Sigmoid colon (tissue), 7 donors: ENCODE measurements around the gene LAG3. TPM values are rescaled to one million over a fixed set of nuclear protein-coding genes. Genes with fewer than 3 reads are reported as not detected.

Experiments
- DNase-seq: peaks from one replicate; pipeline ENCODE4 v3.0.0-alpha.2; 2019
- H3K27ac ChIP-seq, 4 donors: fragments of 200-600 bp; sonication (generic); one replicate each; pipeline ENCODE4 v1.5.1; 2016 to 2019; ENCODE audit warnings: mild to moderate bottlenecking in 1 of 4
- H3K27me3 ChIP-seq, 3 donors: fragments of 200-600 bp; sonication (generic); one replicate each; pipeline ENCODE4 v1.5.1; 2019; ENCODE audit warnings: mild to moderate bottlenecking in 1 of 3
- H3K36me3 ChIP-seq, 4 donors: fragments of 200-600 bp; sonication (generic); one replicate each; pipeline ENCODE4 v1.5.1; 2016 to 2019
- H3K4me1 ChIP-seq, 4 donors: fragments of 200-600 bp; sonication (generic); one replicate each; pipeline ENCODE4 v1.5.1; 2017 to 2019
- H3K4me3 ChIP-seq, 4 donors: fragments of 200-600 bp; sonication (generic); one replicate each; pipeline ENCODE4 v1.5.1; 2017 to 2019; ENCODE audit warnings: mild to moderate bottlenecking in 2 of 4, moderate library complexity in 1 of 4
- H3K9me3 ChIP-seq, 4 donors: fragments of 200-600 bp in 3 of 4; sonication (generic) in 3 of 4; one replicate each; pipeline versions ENCODE4 v1.5.1 to v1.6.1; 2013 to 2019
- EP300 ChIP-seq, 4 donors: sonication (generic); formaldehyde crosslinking; IDR thresholded peaks; one replicate each; pipeline ENCODE4 v1.6.1; 2017; ENCODE audit warnings: antibody characterized with exemption in 4 of 4
- POLR2A ChIP-seq, 2 donors: fragments of 450-650 bp; IDR thresholded peaks; one replicate each; pipeline ENCODE4 v1.6.1; 2016; ENCODE audit warnings: antibody characterized with exemption in 2 of 2, mild to moderate bottlenecking in 2 of 2, moderate library complexity in 2 of 2
- POLR2AphosphoS5 ChIP-seq, 4 donors: sonication (generic); formaldehyde crosslinking; IDR thresholded peaks; one replicate each; pipeline ENCODE4 v1.6.1; 2017; ENCODE audit warnings: antibody characterized with exemption in 4 of 4
- WGBS, 2 donors: extraction: QIAGEN DNeasy Blood & Tissue Kit; methylation state at CpG; one replicate each; pipeline ENCODE4 v1.1.7; 2013; 5-methylcytosine and 5-hydroxymethylcytosine counted together
- intact Hi-C: fragments of 100-400 bp; cut with DNase I; formaldehyde crosslinking; loops from one replicate; pipeline ENCODE4 v1.15.1; 2023
- polyA plus RNA-seq, 3 donors: library from polyadenylated mRNA; stranded (reverse); fragments of 200-250 nt; gene quantifications; one replicate each; pipeline ENCODE4 v1.2.3, GENCODE V29; 2013
- total RNA-seq, 4 donors: library from RNA; depleted of rRNA; stranded (reverse); fragments of >200 nt; gene quantifications; one replicate each; pipeline ENCODE4 v1.1.0, GENCODE V29; 2016
- TF ChIP-seq, protein P1 (sequence below), 4 experiments: fragments of 450-650 bp in 3 of 4; fragments of 200-600 bp in 1 of 4; IDR thresholded peaks; one replicate each; pipeline ENCODE4 v1.5.1; 2016 to 2019; ENCODE audit warnings: antibody characterized with exemption in 4 of 4, mild to moderate bottlenecking in 3 of 4, moderate library complexity in 2 of 4
- donor health status: healthy with polysubstance abuse.
- donor health status: Bipolar disorder and iron deficiency.
- donor health status: healthy.

The LAG3 gene
- total and polyA plus RNA-seq, 7 donors: 0.60 to 6.9 (median 2.7) TPM

DNA sequence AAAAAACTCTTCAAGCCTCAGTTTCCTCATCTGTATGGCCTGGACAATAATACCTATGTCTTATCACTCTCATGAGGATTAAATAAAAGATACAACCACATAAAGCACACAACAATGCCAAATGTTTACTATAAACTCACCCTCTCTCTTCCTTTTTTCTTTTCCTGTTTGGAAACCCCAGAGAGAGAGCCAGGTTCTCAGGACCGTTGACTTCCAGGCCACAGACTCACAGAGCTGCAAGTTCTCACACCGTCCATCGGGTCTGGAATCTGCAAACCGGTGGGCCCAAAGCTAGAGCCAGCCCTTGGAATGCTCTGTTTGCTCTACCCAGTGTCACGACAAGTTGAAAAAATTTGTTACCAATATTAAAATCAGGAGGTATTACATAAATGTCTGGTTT, 12.4 kb downstream of the LAG3 start:
- no peaks in the 10 kb centered on the region for H3K9me3 ChIP-seq
- H3K36me3 ChIP-seq: no peaks in the 10 kb centered on the region
- TF ChIP-seq, protein P1, sequence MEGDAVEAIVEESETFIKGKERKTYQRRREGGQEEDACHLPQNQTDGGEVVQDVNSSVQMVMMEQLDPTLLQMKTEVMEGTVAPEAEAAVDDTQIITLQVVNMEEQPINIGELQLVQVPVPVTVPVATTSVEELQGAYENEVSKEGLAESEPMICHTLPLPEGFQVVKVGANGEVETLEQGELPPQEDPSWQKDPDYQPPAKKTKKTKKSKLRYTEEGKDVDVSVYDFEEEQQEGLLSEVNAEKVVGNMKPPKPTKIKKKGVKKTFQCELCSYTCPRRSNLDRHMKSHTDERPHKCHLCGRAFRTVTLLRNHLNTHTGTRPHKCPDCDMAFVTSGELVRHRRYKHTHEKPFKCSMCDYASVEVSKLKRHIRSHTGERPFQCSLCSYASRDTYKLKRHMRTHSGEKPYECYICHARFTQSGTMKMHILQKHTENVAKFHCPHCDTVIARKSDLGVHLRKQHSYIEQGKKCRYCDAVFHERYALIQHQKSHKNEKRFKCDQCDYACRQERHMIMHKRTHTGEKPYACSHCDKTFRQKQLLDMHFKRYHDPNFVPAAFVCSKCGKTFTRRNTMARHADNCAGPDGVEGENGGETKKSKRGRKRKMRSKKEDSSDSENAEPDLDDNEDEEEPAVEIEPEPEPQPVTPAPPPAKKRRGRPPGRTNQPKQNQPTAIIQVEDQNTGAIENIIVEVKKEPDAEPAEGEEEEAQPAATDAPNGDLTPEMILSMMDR (IDR thresholded peaks at IDR 0.05): no peak
- TF ChIP-seq EP300 (IDR thresholded peaks at IDR 0.05) (no peak), POLR2A (IDR thresholded peaks at IDR 0.05) (no peak), POLR2AphosphoS5 (IDR thresholded peaks at IDR 0.05) (no peak)
- no peaks in the 10 kb centered on the region for H3K27me3 ChIP-seq
- WGBS, 2 donors: 72 to 73% methylated on average over 5 of the region's 5 CpGs
- H3K4me1 ChIP-seq: no peaks in the 10 kb centered on the region
- H3K27ac ChIP-seq: no peak overlapping the region
- H3K4me3 ChIP-seq: no peak overlapping the region
- intact Hi-C loops: no loop called here
- DNase-seq: no peak

DNA sequence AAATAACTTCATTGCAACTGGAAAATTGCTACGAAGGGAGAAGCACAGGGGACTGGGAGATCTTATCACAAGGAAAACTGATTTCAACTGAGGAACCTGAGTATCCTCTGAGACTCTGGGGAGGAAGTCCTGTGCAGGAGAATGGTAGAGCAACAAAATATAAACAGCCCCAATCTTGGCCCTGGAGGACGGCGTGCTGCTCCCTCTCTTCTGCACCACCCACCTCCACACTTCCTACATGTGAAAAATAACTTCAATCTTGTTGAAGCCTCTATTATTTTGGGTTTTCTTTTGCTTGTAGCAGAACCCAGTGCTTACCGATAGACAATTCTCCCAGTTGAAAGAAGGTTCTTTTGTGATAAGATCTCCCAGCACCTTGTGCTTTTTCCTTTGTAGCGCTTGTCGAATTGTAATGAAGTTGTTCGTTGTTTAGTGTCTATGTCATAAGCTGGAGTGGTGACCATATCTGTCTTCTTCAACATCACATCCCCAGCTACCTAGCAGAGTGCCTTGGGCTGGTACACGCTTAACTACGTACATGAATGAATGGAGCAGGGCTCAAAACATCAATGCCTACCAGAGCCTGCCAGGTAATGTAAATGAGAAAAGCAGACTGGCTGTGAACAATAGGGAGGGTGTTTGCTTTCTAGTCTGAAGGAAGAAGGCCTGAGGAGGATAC, 14.2 kb downstream of the LAG3 start:
- TF ChIP-seq EP300 (IDR thresholded peaks at IDR 0.05) (no peak), POLR2A (IDR thresholded peaks at IDR 0.05) (no peak), POLR2AphosphoS5 (IDR thresholded peaks at IDR 0.05) (no peak)
- TF ChIP-seq, protein P1 (IDR thresholded peaks at IDR 0.05): no peak
- Histone ChIP-seq H3K27ac (no peak overlapping the region), H3K27me3 (no peaks in the 10 kb centered on the region), H3K4me1 (no peaks in the 10 kb centered on the region), H3K4me3 (no peak overlapping the region), H3K9me3 (no peaks in the 10 kb centered on the region), H3K36me3 (no peaks in the 10 kb centered on the region)
- DNase-seq: no peak
- 62 to 86% methylated on average over 9 of the region's 9 CpGs for WGBS, 2 donors
- intact Hi-C loops: no loop called here

DNA sequence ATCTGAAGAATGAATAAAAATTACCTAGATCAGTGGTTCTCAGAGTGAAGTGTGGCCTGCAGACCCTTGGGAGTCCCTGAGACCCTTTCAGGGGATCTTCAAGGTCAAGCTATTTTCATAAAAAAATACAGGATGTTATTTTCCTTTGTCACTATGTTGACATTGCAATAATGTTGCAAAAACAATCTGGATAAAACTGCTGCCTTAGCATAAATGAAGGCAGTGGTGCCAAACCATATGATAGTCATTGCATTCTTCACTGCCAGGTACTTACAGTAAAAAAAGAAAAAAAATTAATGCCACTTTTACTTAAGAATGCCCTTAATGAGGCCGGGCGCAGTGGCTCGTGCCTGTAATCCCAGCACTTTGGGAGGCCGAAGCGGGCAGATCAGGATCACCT, 15.0 kb downstream of the LAG3 start:
- no peak for DNase-seq
- Histone ChIP-seq H3K27ac (no peak overlapping the region), H3K36me3 (no peaks in the 10 kb centered on the region), H3K9me3 (no peaks in the 10 kb centered on the region), H3K4me1 (no peaks in the 10 kb centered on the region), H3K27me3 (no peaks in the 10 kb centered on the region), H3K4me3 (no peak overlapping the region)
- 96 to 97% methylated on average over 5 of the region's 5 CpGs for WGBS, 2 donors
- intact Hi-C loops: no loop called here
- TF ChIP-seq POLR2A (IDR thresholded peaks at IDR 0.05): no peak
- TF ChIP-seq, protein P1 (IDR thresholded peaks at IDR 0.05): no peak
- TF ChIP-seq EP300 (IDR thresholded peaks at IDR 0.05): no peak
- no peak for TF ChIP-seq POLR2AphosphoS5 (IDR thresholded peaks at IDR 0.05)

DNA sequence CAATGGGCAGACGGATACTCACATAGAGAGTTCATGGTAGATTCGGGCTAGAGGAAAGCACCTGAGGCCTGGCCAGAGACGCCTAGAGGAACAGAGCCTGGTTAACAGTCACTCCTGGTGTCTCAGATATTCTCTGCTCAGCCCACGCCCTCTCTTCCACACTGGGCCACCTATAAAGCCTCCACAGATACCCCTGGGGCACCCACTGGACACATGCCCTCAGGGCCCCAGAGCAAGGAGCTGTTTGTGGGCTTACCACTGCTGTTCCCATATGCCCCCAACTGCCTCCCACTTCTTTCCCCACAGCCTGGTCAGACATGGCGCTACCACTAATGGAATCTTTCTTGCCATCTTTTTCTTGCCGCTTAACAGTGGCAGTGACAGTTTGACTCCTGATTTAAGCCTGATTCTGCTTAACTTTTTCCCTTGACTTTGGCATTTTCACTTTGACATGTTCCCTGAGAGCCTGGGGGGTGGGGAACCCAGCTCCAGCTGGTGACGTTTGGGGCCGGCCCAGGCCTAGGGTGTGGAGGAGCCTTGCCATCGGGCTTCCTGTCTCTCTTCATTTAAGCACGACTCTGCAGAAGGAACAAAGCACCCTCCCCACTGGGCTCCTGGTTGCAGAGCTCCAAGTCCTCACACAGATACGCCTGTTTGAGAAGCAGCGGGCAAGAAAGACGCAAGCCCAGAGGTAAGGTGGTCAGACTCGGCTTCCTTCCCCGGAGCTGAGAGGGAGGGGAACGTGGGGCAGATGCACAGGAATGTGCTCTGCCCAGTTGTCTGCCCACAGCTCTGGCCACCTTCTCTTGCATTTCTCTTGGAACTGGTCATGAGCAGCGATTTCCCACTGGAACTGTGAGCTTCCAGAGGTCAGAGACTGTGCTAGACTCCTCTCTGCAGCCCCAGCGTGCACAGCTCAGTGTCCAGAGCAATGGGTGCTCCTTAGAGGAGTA, 16.9 kb downstream of the LAG3 start, which contains the start of gene CD4:
Gene CD4 (plus strand): TSS at position 557 of the 953 bp plus-strand sequence. CDS start 10,611 bp downstream, outside the sequence.
- Histone ChIP-seq H3K27me3 (no peaks in the 10 kb centered on the region), H3K9me3 (no peaks in the 10 kb centered on the region), H3K36me3 (no peaks in the 10 kb centered on the region), H3K4me1 (no peaks in the 10 kb centered on the region), H3K4me3 (peak within 1 kb of the TSS in 3 of 4 donors; percentile 16 to 36 (median 24)), H3K27ac (peak within 1 kb of the TSS; percentile 30 to 43 (median 36))
- DNase-seq: no peak
- TF ChIP-seq, protein P1 (IDR thresholded peaks at IDR 0.05): no peak
- TF ChIP-seq POLR2AphosphoS5 (IDR thresholded peaks at IDR 0.05) (peak in 2 of 4 donors; percentile 40 to 41), POLR2A (IDR thresholded peaks at IDR 0.05) (peak in 1 of 2 donors; percentile 25)
- 52 to 60% methylated on average over 18 of the region's 18 CpGs for WGBS, 2 donors
- intact Hi-C loops: no loop called here
